ENCODE results near the gene SPP2.

GRCh38 chr2:234031207-234031606, 19.3 kb upstream of the SPP2 start:
- TF ChIP-seq POLR2AphosphoS5 (IDR thresholded peaks at IDR 0.05; ENCODE audit: insufficient read depth in 1 of 2, low read depth in 1 of 2) (no peak), CTCF (IDR thresholded peaks at IDR 0.05) (no peak), POLR2A (IDR thresholded peaks at IDR 0.05) (no peak)

Measured in vagina (tissue), 2 donors.